Thoracic aorta (tissue), 2 donors: ENCODE results near the gene DNASE1L2. TPM values are rescaled to one million over a fixed set of nuclear protein-coding genes. Genes with fewer than 3 reads are reported as not detected.
"Not testable (repeated sequence)": the region's sequence is repeated elsewhere in the genome, so short reads cannot be mapped to it uniquely, and the experiment has no call there.

Experiments
- ATAC-seq: fragments of 150-250 bp; one replicate; pipeline ENCODE4 v1.8.0; 2017; ENCODE audit warnings: low read depth; ENCODE audit not compliant: insufficient number of reproducible peaks, low FRiP score
- DNase-seq: peaks from one replicate; pipeline ENCODE4 v3.0.0-alpha.2; 2020; ENCODE audit warnings: low spot score
- H3K27ac ChIP-seq, 2 donors: fragments of 200-600 bp; sonication (generic); 1 replicate in 1 of 2; 2 replicates in 1 of 2; pipeline ENCODE4 v1.5.1; 2016; ENCODE audit warnings: mild to moderate bottlenecking in 2 of 2, moderate library complexity in 2 of 2
- H3K27me3 ChIP-seq: fragments of 200-600 bp; sonication (generic); replicated peaks from 2 replicates; pipeline ENCODE4 v1.6.0; 2016; ENCODE audit warnings: mild to moderate bottlenecking; ENCODE audit not compliant: insufficient read depth
- H3K36me3 ChIP-seq: fragments of 200-600 bp; sonication (generic); one replicate; pipeline ENCODE4 v1.5.1; 2016
- H3K4me1 ChIP-seq, 2 donors: fragments of 200-600 bp; sonication (generic); 1 replicate in 1 of 2; 2 replicates in 1 of 2; pipeline versions ENCODE4 v1.5.1 to v1.6.0; 2016; ENCODE audit warnings: low read depth in 2 of 2, mild to moderate bottlenecking in 1 of 2; ENCODE audit not compliant: control insufficient read depth in 1 of 2
- H3K4me3 ChIP-seq: fragments of 200-600 bp; sonication (generic); 2 replicates; pipeline ENCODE4 v1.5.1; 2016; ENCODE audit warnings: mild to moderate bottlenecking
- H3K9me3 ChIP-seq: fragments of 200-600 bp; sonication (generic); 2 replicates; pipeline ENCODE4 v1.5.1; 2016
- CTCF ChIP-seq: fragments of 200-600 bp; sonication (generic); IDR thresholded peaks from one replicate; pipeline ENCODE4 v1.5.1; 2019; ENCODE audit warnings: antibody characterized with exemption
- total RNA-seq, 2 donors: library from RNA; depleted of rRNA; stranded (reverse); fragments of >200 nt; gene quantifications; one replicate each; pipeline versions ENCODE4 v1.1.0 to v1.2.3, GENCODE V29; 2016

The DNASE1L2 gene
- total RNA-seq, 2 donors from 2014 or later = 2.3 to 10.7 TPM

GRCh38 chr16:2260250-2260649, 24.0 kb downstream of the DNASE1L2 start:
- H3K4me3 ChIP-seq = no peak overlapping the region
- H3K9me3 ChIP-seq = no peaks in the 10 kb centered on the region
- H3K4me1 ChIP-seq = peaks cover 0 to 5% of the 10 kb centered on the region in 2 donors
- DNase-seq (no peak), ATAC-seq (no peak)
- H3K27ac ChIP-seq = no peak overlapping the region
- peaks cover 76% of the 10 kb centered on the region for H3K36me3 ChIP-seq
- H3K27me3 ChIP-seq = no peaks in the 10 kb centered on the region
- no peak for TF ChIP-seq CTCF

GRCh38 chr16:2263026-2263425, 26.8 kb downstream of the DNASE1L2 start:
- ATAC-seq, DNase-seq, H3K9me3 ChIP-seq, H3K27me3 ChIP-seq, H3K27ac ChIP-seq, H3K4me3 ChIP-seq: not testable (repeated sequence)
- H3K36me3 ChIP-seq = peaks cover 50% of the 10 kb centered on the region
- peaks cover 4 to 23% of the 10 kb centered on the region in 2 donors for H3K4me1 ChIP-seq

- H3K4me1 ChIP-seq = peaks cover 11 to 38% of the 10 kb centered on the region in 2 donors
- peak overlapping the region in 1 of 2 donors; percentile 94 for H3K27ac ChIP-seq
- peak overlapping the region; percentile 83 for H3K4me3 ChIP-seq
- DNase-seq, H3K9me3 ChIP-seq, ATAC-seq, H3K27me3 ChIP-seq: not testable (repeated sequence)
- H3K36me3 ChIP-seq = peaks cover 23% of the 10 kb centered on the region
Observed at GRCh38 chr16:2266887-2267286, 30.6 kb downstream of the DNASE1L2 start.

- DNase-seq = not testable (repeated sequence)
- ATAC-seq = peak; percentile 51
Observed at GRCh38 chr16:2267505-2267912, 31.3 kb downstream of the DNASE1L2 start.

GRCh38 chr16:2267913-2268666, 31.8 kb downstream of the DNASE1L2 start, which contains the start of gene RNPS1:
Gene RNPS1, minus strand, starts transcription at chr16:2268126. Its CDS starts 3,483 bp downstream, at chr16:2264643.
- Histone ChIP-seq H3K4me1 (peaks cover 11 to 38% of the 10 kb centered on the region in 2 donors), H3K36me3 (peaks cover 11% of the 10 kb centered on the region), H3K27ac (peak within 1 kb of the TSS; percentile 94 to 95), H3K27me3 (no peaks in the 10 kb centered on the region), H3K9me3 (no peaks in the 10 kb centered on the region), H3K4me3 (peak within 1 kb of the TSS; percentile 83)
- ATAC-seq (peak; percentile 89), DNase-seq (peak; percentile 77)
- no peak for TF ChIP-seq CTCF

More at GRCh38 chr16:2267505-2267912, 31.3 kb downstream of the DNASE1L2 start:
- H3K4me3 ChIP-seq = peak overlapping the region; percentile 83
- H3K36me3 ChIP-seq = peaks cover 17% of the 10 kb centered on the region
- not testable (repeated sequence) for H3K27me3 ChIP-seq, H3K9me3 ChIP-seq
- H3K4me1 ChIP-seq = peaks cover 11 to 38% of the 10 kb centered on the region in 2 donors
- H3K27ac ChIP-seq = peak overlapping the region; percentile 94 to 95

- ATAC-seq (no peak), DNase-seq (no peak)
- Histone ChIP-seq H3K36me3 (peaks cover 1% of the 10 kb centered on the region), H3K4me1 (peaks cover 11 to 35% of the 10 kb centered on the region in 2 donors), H3K9me3 (no peaks in the 10 kb centered on the region), H3K4me3 (no peak overlapping the region), H3K27me3 (no peaks in the 10 kb centered on the region), H3K27ac (no peak overlapping the region)
- no peak for TF ChIP-seq CTCF
Observed at GRCh38 chr16:2270070-2270462, 33.8 kb downstream of the DNASE1L2 start.
